Stimulated activated CD8-positive, alpha-beta memory T cell treated with anti-CD3 and anti-CD28 coated beads, Interleukin-15, amount 100 ng/mL, for 24 hours (primary cell): Measurements from ENCODE around the gene ARL11.
"Not testable (repeated sequence)": the region's sequence is repeated elsewhere in the genome, so short reads cannot be mapped to it uniquely, and the experiment has no call there.

Experiments
- DNase-seq: peaks from one replicate; pipeline ENCODE4 v3.0.0-alpha.2; 2020; ENCODE audit warnings: low read depth

The ARL11 gene

GRCh38 chr13:49627831-49628652 is at the start of gene ARL11:
Gene ARL11, plus strand, starts transcription at chr13:49628507. Its CDS starts 1,941 bp downstream, at chr13:49630448.
- DNase-seq = peak; percentile 16

GRCh38 chr13:49579501-49579900 is 48.8 kb upstream of the ARL11 start:
- no peak for DNase-seq

DNA sequence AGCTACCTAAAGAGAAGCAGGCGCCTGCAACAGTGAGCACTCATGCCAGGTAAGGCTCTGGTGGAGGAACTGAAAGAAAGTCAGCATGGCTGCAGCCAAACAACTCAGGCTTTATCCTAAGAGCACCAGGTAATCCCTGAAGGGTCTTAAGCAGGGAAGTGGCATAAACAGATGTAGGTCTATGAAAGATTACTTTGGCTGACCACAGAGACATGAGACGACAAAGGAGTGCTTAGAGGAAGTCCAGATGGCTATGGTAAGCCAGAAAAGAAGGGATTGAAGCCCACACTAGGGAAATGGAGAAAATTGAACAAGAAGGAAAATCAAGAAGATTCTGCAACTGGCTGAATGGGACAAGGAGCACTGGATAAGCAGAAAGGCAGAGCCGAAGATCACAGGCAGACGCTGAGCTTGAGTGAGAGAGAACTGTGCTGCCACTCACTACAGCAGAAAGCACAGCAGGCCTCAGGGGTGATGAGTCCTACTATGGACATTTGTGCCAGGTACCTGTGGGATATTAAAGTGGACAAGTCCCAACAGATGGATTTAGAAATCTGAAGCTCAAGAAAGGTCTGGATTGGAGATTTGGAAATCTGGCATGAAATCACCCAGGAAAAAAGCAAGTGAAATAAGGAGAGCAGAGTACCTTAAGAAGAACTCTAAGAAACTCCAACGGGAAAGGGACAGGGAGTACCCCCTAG is 47.2 kb upstream of the ARL11 start:
- DNase-seq = no peak

DNA sequence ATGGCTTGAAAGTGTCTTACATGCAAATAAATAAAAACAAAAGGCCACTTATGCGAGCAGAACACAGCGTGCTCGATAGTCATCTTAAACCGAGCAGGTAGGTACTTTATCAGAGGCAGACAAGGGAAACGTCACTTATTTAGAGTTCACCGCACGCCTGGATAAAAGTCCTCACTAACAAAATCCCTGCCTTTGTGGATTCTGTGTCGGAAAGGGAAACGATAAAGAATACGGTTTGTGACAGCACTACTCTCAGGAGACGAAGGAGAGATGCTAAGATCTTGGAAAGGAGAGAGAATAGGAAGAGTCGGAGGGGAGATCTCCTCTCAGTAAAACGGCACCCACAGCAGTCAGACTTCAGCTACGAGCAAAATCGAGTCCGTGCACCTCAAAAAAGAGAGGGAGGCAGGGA is 43.5 kb upstream of the ARL11 start:
- DNase-seq = no peak

- DNase-seq = peak; percentile 45
Observed at GRCh38 chr13:49585220-49586157, 42.8 kb upstream of the ARL11 start, which contains the start of gene RCBTB1. Gene RCBTB1, minus strand, starts transcription at chr13:49585558. Its CDS starts 18,279 bp downstream, at chr13:49567279.

GRCh38 chr13:49586717-49587116 is 41.6 kb upstream of the ARL11 start:
- DNase-seq = no peak

GRCh38 chr13:49587311-49587847 is 40.9 kb upstream of the ARL11 start:
- no peak for DNase-seq

- not testable (repeated sequence) for DNase-seq
Observed at GRCh38 chr13:49590714-49591113, 37.6 kb upstream of the ARL11 start.

DNA sequence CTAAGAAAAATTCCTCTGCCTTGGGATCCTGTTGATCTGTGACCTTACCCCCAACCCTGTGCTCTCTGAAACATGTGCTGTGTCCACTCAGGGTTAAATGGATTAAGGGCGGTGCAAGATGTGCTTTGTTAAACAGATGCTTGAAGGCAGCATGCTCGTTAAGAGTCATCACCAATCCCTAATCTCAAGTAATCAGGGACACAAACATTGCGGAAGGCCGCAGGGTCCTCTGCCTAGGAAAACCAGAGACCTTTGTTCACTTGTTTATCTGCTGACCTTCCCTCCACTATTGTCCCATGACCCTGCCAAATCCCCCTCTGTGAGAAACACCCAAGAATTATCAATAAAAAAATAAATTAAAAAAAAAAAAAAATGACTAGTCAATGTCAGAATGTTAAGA is 34.4 kb upstream of the ARL11 start:
- DNase-seq = not testable (repeated sequence)

DNA sequence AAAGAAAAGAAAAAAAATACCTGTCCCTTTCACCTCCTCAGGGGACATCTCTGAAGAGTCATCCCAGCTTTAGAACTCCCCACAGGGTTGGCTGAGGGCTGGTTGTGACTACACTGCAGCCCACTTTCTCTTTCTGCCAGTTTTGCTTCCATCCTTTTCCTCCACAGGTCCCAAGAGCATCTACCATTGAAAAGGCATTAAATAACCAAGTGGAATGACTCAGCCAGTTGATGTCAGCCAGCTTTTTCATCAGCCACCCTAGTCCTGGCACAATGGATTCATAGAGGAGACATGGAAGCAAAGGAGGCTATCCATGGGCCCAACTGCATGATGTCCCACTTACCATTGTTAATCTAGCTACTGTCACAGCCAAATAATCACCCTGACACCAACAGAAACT is 33.7 kb upstream of the ARL11 start:
- no peak for DNase-seq

DNA sequence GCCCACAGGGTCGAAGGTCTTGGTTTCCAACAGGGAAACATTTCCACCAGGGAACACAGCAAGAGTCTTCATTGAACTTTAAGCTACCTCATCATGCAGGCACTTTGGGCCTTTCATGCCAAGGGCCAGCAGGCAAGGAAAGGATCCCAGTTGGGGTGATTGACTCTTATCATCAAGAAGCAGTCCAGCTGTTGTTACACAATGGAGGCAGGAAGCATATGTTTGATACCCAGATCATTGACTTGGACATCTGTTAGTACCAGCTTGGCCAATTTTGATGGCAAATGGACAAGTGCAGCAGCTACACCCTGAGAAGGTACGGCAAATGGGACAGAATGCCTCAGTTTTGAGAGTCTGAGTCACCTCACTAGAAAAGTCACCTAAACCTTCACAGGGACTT is 32.1 kb upstream of the ARL11 start:
- DNase-seq = no peak

GRCh38 chr13:49597043-49597641 is 31.2 kb upstream of the ARL11 start:
- DNase-seq = no peak

GRCh38 chr13:49602005-49602404 is 26.3 kb upstream of the ARL11 start:
- no peak for DNase-seq

- DNase-seq = not testable (repeated sequence)
Observed at GRCh38 chr13:49602615-49603014, 25.7 kb upstream of the ARL11 start.

- DNase-seq = no peak
Observed at GRCh38 chr13:49604570-49604969, 23.7 kb upstream of the ARL11 start.

DNA sequence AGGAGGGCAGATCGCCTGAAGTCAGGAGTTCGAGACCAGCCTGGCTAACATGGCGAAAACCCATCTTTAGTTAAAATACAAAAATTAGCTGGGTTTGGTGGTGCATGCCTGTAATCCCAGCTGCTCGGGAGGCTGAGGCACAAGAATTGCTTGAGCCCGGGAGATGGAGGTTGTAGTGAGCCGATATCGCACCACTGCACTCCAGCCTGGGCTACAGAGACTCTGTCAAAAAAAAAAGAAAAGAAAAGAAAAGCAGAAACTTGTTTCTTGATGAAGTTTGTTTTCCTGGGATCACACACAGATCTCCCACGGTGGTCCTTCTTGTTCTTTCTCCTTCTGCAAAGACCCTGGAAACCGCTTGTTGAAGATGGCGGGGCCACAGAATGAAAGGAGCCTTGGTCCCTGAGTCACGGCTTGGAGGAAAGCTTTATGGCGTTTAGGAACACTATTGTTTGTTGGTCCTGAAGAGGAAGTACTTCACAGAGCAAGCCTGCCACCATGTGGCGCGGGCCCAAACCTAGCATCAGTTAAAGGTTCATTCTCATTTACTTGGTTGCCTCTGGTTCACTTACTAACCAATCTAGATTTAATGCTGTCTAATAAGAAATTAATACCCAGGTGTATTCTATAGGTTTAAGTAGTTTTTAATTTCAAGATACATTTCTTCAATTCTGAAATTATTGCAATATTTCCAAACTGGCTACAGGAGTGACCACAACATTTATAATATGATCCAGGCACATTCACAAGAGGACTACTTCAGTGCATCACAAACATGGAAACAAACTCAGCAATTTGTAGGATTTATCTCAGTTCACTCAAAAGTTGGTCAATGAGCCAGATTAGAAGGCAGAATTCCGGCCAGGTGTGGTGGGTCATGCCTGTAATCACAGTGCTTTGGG is 21.3 kb upstream of the ARL11 start:
- peak; percentile 30 for DNase-seq

- no peak for DNase-seq
Observed at GRCh38 chr13:49607761-49608160, 20.5 kb upstream of the ARL11 start.

- no peak for DNase-seq
Observed at GRCh38 chr13:49608651-49609331, 19.5 kb upstream of the ARL11 start.

DNA sequence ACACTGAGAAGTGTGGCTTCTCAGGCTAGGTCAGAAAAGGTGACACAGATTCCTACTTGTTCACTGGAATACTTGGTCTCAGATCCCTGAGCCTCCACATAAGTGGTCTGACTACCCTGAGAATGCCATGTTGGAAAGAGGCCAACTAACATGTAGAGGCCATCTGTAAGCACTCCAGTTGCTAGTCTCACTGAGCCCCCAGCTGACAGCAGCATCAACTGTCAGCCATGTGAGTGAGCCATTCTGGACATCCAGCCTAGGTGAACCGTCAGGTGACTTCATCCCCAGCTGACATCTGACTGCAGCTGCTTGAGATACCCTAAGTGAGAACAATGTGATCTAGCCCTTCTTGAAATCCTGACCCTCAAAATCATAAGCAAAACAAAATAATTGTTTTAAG is 18.1 kb upstream of the ARL11 start:
- DNase-seq = no peak

DNA sequence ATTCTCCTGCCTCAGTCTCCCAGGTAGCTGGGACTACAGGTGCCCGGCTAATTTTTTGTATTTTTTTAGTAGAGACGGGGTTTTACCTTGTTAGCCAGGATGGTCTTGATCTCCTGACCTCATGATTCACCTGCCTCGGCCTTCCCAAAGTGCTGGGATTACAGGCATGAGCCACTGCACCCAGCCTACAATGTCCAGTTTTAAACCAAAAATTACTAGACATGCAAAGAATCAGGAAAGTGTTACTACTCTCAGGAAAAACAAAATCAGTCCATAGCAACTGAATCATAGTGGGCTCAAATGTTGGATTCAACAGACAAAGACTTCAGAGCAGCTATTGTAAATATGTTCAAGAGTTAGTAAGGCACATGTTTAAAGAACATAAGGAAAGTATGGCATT is 16.3 kb upstream of the ARL11 start:
- not testable (repeated sequence) for DNase-seq
